ENCODE data around the gene CSNK2B.

Gene CSNK2B

DNA sequence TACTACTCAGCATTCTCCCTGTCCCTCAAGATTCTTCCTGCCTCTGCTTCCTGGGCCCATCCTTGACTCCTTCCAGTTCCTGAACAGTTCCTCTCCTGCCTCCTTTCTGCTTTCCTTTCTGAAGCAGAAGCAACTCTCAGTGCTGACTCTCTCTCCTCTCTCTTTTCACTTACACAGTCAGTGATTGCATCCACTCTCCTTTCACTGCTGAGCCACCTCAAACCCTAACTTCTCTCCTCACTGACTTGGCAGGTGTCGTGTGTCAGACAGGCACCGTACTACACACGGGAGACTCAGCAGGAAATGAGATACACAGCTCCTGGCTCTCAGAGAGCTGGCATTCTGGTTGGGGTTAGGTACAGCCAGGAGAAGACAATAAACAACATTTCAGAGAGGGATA lies 31.7 kb downstream of the CSNK2B start:
- DNase-seq (ENCODE audit: low read depth): no peak

DNA sequence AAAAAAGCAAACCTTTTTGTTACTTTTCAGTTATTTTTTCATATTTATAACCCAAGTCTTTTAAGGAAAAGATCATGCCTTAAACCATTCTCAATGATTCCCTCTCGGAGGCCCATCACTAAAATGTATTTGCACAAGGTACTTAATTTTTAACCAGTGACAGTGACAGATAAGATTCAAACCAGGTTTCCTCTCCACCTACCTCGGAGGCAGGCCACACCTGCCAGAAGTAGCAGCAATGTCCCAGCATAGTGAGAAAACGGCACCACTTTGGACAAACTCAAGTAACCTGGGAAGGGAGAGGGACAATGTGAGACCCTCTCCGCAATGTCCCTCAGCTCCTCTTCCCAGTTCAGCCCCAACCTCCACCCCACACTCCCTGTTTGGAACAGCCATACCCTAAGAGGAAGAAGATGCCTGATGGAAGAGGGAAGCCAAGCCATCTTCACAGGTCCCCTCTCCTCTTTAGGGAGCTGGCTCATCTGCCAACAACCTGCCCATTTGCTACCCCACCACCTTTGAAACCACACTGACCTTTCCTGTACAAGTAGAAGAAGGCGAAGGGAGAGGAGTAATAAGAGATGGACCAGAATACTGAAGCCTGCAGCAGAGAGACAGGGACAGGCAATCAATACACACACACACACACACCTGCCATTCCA lies 35.0 kb downstream of the CSNK2B start:
- DNase-seq (ENCODE audit: low read depth): no peak
- TF ChIP-seq, protein P1, sequence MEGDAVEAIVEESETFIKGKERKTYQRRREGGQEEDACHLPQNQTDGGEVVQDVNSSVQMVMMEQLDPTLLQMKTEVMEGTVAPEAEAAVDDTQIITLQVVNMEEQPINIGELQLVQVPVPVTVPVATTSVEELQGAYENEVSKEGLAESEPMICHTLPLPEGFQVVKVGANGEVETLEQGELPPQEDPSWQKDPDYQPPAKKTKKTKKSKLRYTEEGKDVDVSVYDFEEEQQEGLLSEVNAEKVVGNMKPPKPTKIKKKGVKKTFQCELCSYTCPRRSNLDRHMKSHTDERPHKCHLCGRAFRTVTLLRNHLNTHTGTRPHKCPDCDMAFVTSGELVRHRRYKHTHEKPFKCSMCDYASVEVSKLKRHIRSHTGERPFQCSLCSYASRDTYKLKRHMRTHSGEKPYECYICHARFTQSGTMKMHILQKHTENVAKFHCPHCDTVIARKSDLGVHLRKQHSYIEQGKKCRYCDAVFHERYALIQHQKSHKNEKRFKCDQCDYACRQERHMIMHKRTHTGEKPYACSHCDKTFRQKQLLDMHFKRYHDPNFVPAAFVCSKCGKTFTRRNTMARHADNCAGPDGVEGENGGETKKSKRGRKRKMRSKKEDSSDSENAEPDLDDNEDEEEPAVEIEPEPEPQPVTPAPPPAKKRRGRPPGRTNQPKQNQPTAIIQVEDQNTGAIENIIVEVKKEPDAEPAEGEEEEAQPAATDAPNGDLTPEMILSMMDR (IDR thresholded peaks at IDR 0.05; ENCODE audit: insufficient read depth, low read depth, low read length, missing control alignments): no peak
- no peak overlapping the region for H3K4me3 ChIP-seq (ENCODE audit: low read depth, low read length)

More for the DNA sequence above, 31.7 kb downstream of the CSNK2B start:
- TF ChIP-seq, protein P1 (IDR thresholded peaks at IDR 0.05; ENCODE audit: insufficient read depth, low read depth, low read length, missing control alignments): no peak
- H3K4me3 ChIP-seq (ENCODE audit: low read depth, low read length): no peak overlapping the region

DNA sequence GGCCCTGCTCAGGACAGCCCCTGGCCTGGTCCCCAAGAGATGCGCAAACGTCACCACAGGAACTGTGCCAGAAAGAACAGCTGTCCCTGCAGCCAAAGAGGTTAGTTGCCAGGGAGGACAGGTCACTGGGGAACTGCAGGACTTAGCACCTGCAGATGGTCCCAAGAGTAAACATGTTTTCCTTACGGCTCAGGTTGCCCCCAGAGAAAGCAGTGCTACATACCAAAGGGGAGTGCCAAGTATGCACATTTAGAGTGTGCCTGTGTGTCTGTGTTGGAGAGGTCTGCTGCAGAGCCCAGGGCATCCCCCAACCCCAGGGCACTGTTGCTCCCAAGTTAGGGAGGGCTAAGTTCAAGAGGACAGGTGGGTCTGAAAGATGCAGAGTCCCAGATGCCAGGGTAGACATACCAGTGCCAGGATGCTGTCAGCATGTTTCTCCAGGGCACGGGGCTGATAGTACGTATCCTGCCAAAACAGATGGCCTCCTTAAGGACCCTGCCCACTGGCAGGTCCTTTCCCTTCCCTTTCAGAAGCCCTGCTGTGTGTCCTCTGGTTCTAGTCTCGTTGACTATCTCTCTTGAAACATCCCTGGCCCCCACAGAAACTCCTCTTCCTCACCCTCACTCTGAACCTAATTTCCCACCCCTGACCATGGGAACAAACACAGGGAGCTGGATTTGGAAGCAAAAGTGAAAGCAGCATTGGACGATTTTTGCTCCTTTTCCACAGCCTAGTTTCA lies 36.0 kb downstream of the CSNK2B start:
- DNase-seq (ENCODE audit: low read depth): no peak
- peak overlapping the region; percentile 85 for H3K4me3 ChIP-seq (ENCODE audit: low read depth, low read length)

DNA sequence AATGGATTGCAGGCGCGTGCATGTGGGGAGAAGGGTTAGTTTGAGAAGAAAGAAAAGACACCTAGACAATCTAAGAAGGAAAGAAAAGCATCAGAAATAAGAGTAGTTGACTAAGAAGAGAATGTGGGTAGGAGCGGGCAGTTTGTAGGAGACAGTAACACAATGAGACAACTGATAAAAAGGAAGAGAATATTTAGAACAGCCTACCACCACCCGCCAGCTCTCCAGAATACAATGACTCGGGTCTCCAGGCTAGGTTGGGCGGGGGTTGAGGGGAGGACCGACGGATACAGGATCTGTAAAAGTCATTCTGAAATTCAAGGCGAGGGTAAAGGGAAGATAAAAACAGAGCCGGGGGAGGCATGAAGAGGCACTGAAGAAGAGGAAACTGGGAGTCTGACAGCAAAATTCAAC lies 36.5 kb downstream of the CSNK2B start:
- H3K4me3 ChIP-seq (ENCODE audit: low read depth, low read length): peak overlapping the region; percentile 85
- no peak for DNase-seq (ENCODE audit: low read depth)
- TF ChIP-seq, protein P1 (IDR thresholded peaks at IDR 0.05; ENCODE audit: insufficient read depth, low read depth, low read length, missing control alignments): no peak

More for the DNA sequence above, 36.0 kb downstream of the CSNK2B start:
- TF ChIP-seq, protein P1 (IDR thresholded peaks at IDR 0.05; ENCODE audit: insufficient read depth, low read depth, low read length, missing control alignments): no peak

DNA sequence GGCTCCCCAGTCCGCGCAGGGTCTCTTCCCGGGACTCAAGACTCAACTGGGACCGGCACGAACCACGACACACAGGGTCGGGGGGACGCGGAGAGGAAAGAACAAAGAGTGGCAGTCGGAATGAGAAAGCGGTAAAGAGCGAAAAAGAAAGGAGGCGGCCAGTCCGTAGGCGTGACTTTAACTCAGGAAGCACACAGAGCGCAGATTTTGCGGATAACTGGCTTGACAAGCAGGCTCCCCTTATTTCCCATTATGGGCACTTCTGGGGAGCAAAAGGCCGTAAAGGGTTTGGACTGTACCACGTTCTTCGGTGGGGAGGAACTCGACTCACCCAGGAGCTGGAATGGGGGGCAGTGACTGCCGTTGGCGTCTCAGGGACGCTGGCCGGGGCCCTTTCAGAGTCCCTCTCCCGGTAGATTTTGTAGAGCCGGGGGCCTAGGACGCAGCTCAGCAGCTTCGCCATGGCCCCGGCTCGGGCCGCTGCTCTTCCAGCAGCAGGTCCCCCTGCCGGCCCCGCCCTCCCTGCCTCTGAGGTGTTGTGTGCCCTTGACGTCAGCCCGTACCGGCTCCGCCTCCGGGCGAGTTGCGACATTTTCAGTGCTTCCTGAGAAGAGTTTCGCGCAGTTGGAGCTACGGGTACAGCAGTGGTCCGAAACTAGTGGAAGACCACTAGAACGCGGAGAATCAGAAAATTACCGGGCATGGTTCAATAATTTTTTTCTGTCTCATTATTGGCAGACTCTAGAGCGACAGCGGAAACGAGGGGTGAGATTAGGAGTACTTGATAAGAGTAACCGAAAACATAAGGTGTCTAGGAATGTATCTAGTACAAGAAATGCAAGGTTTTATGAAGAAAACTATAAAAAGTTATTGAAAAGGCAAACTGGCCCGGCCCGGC lies 37.2 kb downstream of the CSNK2B start, which contains the start of gene ABHD16A:
Gene ABHD16A (minus strand): TSS at position 506 of the 898 bp plus-strand sequence. CDS start 43 bp downstream, at position 463.
- H3K4me3 ChIP-seq (ENCODE audit: low read depth, low read length): peak within 1 kb of the TSS; percentile 85
- peak; percentile 99 for DNase-seq (ENCODE audit: low read depth)
- TF ChIP-seq, protein P1 (IDR thresholded peaks at IDR 0.05; ENCODE audit: insufficient read depth, low read depth, low read length, missing control alignments): no peak

DNA sequence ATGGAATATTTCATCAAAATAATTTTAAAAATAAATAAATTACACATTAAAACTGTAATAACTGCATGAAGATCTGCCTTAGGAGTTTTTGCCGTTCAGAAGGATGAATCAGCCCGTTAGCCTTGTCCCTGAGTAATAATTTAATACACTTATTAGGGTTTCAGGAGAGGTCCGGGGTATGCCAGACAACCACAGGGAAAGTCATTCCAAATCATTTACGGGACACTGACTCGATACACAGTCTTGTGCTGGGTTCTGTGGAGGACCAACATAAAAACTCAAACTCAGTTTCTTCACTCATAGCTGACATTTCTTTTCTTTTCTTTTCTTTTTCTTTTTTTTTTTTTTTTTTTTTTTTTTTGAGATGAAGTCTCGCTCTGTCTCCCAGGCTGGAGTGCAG lies 40.1 kb downstream of the CSNK2B start:
- TF ChIP-seq, protein P1 (IDR thresholded peaks at IDR 0.05; ENCODE audit: insufficient read depth, low read depth, low read length, missing control alignments): no peak
- H3K4me3 ChIP-seq (ENCODE audit: low read depth, low read length): no peak overlapping the region
- no peak for DNase-seq (ENCODE audit: low read depth)

Measured in GM12865 (cell line).